GM12878 (cell line): ENCODE results near the gene RALGPS2. TPM values are rescaled to one million over a fixed set of nuclear protein-coding genes. Genes with fewer than 3 reads are reported as not detected.

Experiments used
- ATAC-seq: fragments of 200-7000 bp; cut with Tn5 transposase; 3 replicates; pipeline ENCODE4 v1.9.1; 2020; ENCODE audit warnings: mild to moderate bottlenecking, moderate library complexity
- BruUV-seq: library from RNA; stranded (reverse); fragments of 400-500 nt; replicated peaks from 2 replicates; lab custom pipeline; 2021; lab: Mats Ljungman, UMichigan
- CTCF ChIA-PET: fragments of 300-600 bp; sonication (Branson Sonifier 250); formaldehyde crosslinking; extraction: SDS; loops from one replicate; lab custom pipeline; 2021; ENCODE audit warnings: inconsistent platforms; lab: Yijun Ruan, JAX
- POLR2A ChIA-PET: fragments of 350-600 bp; formaldehyde crosslinking; extraction: SDS; loops from one replicate; lab custom pipeline; 2021; ENCODE audit warnings: inconsistent platforms; lab: Charles Lee
- RAD21 ChIA-PET: fragments of 300-600 bp; sonication (Branson Sonifier 250); formaldehyde crosslinking; loops from one replicate; lab custom pipeline; 2023; ENCODE audit warnings: antibody characterized with exemption; ENCODE audit not compliant: unreplicated experiment; lab: Charles Lee
- SMC1A ChIA-PET: fragments of 300-600 bp; sonication (Branson Sonifier 250); formaldehyde crosslinking; loops from one replicate; lab custom pipeline; 2023; ENCODE audit not compliant: unreplicated experiment, uncharacterized antibody; lab: Charles Lee
- DNase-seq: peaks from one replicate; pipeline ENCODE4 v3.0.0-alpha.2; 2011; ENCODE audit warnings: low read depth, low spot score
- FAIRE-seq: peaks from 3 replicates; lab custom pipeline; 2011; peaks lifted over from hg19 to GRCh38; lab: Jason Lieb, UNC
- H2AFZ ChIP-seq: 2 replicates; pipeline ENCODE4 v1.6.0; 2011; ENCODE audit warnings: low read depth, low read length, control low read depth; ENCODE audit not compliant: control insufficient read depth
- H3K27ac ChIP-seq: 2 replicates; pipeline ENCODE4 v1.5.1; 2011; ENCODE audit warnings: control low read depth; ENCODE audit not compliant: control insufficient read depth, insufficient read depth
- H3K27me3 ChIP-seq, 2 experiments: replicated peaks in 1 of 2; 2 replicates each; pipeline versions ENCODE4 v1.6.0 to v1.6.1; 2011; ENCODE audit warnings: low read length in 1 of 2; ENCODE audit not compliant: control insufficient read depth in 2 of 2, insufficient read depth in 2 of 2
- H3K36me3 ChIP-seq, 2 experiments: 2 replicates each; pipeline ENCODE4 v1.5.1; 2011; ENCODE audit warnings: low read length in 1 of 2; ENCODE audit not compliant: control insufficient read depth in 2 of 2, insufficient read depth in 2 of 2
- H3K4me1 ChIP-seq: 2 replicates; pipeline ENCODE4 v1.6.1; 2011; ENCODE audit warnings: mild to moderate bottlenecking, low read length, moderate library complexity, mixed read lengths; ENCODE audit not compliant: control insufficient read depth, insufficient read depth
- H3K4me2 ChIP-seq: 2 replicates; pipeline ENCODE4 v1.6.0; 2011; ENCODE audit warnings: control low read depth; ENCODE audit not compliant: control insufficient read depth, insufficient read depth
- H3K4me3 ChIP-seq: fragments of 200-600 bp; sonication (generic); 2 replicates; pipeline ENCODE4 v1.5.1; 2016
- H3K79me2 ChIP-seq: 2 replicates; pipeline ENCODE4 v1.6.0; 2011; ENCODE audit warnings: low read length; ENCODE audit not compliant: control insufficient read depth, insufficient read depth
- H3K9ac ChIP-seq: 2 replicates; pipeline ENCODE4 v1.8.0; 2011; ENCODE audit warnings: low read length, control low read depth, mixed read lengths; ENCODE audit not compliant: control insufficient read depth, insufficient read depth
- H3K9me3 ChIP-seq: replicated peaks from 3 replicates; pipeline ENCODE4 v1.5.1; 2011; ENCODE audit warnings: mild to moderate bottlenecking, low read length; ENCODE audit not compliant: control insufficient read depth, insufficient read depth
- H4K20me1 ChIP-seq: 2 replicates; pipeline ENCODE4 v1.6.0; 2011; ENCODE audit not compliant: control insufficient read depth, insufficient read depth
- BHLHE40 ChIP-seq, 2 experiments: fragments of 450-650 bp in 1 of 2; IDR thresholded peaks; 2 replicates each; pipeline ENCODE4 v1.6.1; 2011 to 2017; ENCODE audit warnings: low read depth in 2 of 2, borderline replicate concordance in 1 of 2, improper control_type of control experiment in 1 of 2, low read length in 1 of 2, mild to moderate bottlenecking in 1 of 2
- DPF2 ChIP-seq: fragments of 450-650 bp; IDR thresholded peaks from 2 replicates; pipeline ENCODE4 v1.6.1; 2017; ENCODE audit warnings: mild to moderate bottlenecking
- IKZF1 ChIP-seq: fragments of 450-650 bp; conservative IDR thresholded peaks from 2 replicates; pipeline ENCODE4 v1.6.1; 2017; ENCODE audit warnings: antibody characterized with exemption, mild to moderate bottlenecking
- KAT2A ChIP-seq: conservative IDR thresholded peaks from 2 replicates; pipeline ENCODE4 v1.6.1; 2011; ENCODE audit warnings: low read depth, low read length; ENCODE audit not compliant: control insufficient read depth
- KDM1A ChIP-seq: fragments of 200-600 bp; sonication (generic); IDR thresholded peaks from 2 replicates; pipeline ENCODE4 v1.6.1; 2016; ENCODE audit warnings: borderline replicate concordance
- KLF5 ChIP-seq: fragments of 450-650 bp; IDR thresholded peaks from 2 replicates; pipeline ENCODE4 v1.6.1; 2014; ENCODE audit warnings: mild to moderate bottlenecking; ENCODE audit not compliant: partially characterized antibody
- NFYB ChIP-seq: IDR thresholded peaks from 2 replicates; pipeline ENCODE4 v1.6.1; 2011; ENCODE audit warnings: low read depth, mild to moderate bottlenecking, low read length, improper control_type of control experiment, moderate library complexity; ENCODE audit not compliant: insufficient read depth
- NR2F1 ChIP-seq: fragments of 450-650 bp; conservative IDR thresholded peaks from 2 replicates; pipeline ENCODE4 v1.6.1; 2017; ENCODE audit warnings: mild to moderate bottlenecking
- RAD51 ChIP-seq: fragments of 450-650 bp; IDR thresholded peaks from 2 replicates; pipeline ENCODE4 v1.6.1; 2016; ENCODE audit warnings: moderate library complexity, mild to moderate bottlenecking, inconsistent platforms
- ZBTB40 ChIP-seq: fragments of 450-650 bp; IDR thresholded peaks from 2 replicates; pipeline ENCODE4 v1.6.1; 2016; ENCODE audit warnings: mild to moderate bottlenecking, moderate library complexity, borderline replicate concordance
- ZSCAN29 ChIP-seq: fragments of 450-650 bp; IDR thresholded peaks from 2 replicates; pipeline ENCODE4 v1.6.1; 2017; ENCODE audit warnings: mild to moderate bottlenecking, moderate library complexity
- WGBS: methylation state at CpG from one replicate; pipeline ENCODE4 v1.1.6; 2016; ENCODE audit warnings: low lambda C conversion rate; ENCODE audit not compliant: insufficient replicate concordance, insufficient coverage; ENCODE audit errors: missing lambda C conversion rate; 5-methylcytosine and 5-hydroxymethylcytosine counted together
- in situ Hi-C: fragments of 300-500 bp; cut with MboI; formaldehyde crosslinking; loops from 9 replicates; pipeline ENCODE4 v1.14.3; 2018; ENCODE audit warnings: mixed read lengths
- intact Hi-C: fragments of 100-400 bp; cut with micrococcal nuclease; formaldehyde crosslinking; loops from one replicate; pipeline ENCODE4 v1.14.2; 2022; ENCODE audit not compliant: unreplicated experiment
- polyA plus RNA-seq, 11 experiments: library from polyadenylated mRNA; depleted of rRNA in 4 of 11; unstranded in 6 of 11; stranded (reverse) in 5 of 11; fragments of >200 nt; fragmentation: Nextera tagmentation in 4 of 11; fragmentation: Illumina TruSeq in 1 of 11; extraction: Ambion mirVana in 4 of 11; extraction: Trizol in 1 of 11; gene quantifications; 1 replicate in 1 of 11; 2 replicates in 10 of 11; pipeline versions ENCODE4 v1.2.1 to v1.2.3, GENCODE V29; 2011 to 2016; ENCODE audit warnings: inconsistent platforms in 2 of 11, missing spikeins in 2 of 11, low read depth in 1 of 11
- total RNA-seq, 4 experiments: library from RNA; depleted of rRNA in 3 of 4; stranded (reverse); fragments of >200 nt in 3 of 4; fragmentation: Illumina TruSeq in 1 of 4; extraction: Trizol in 1 of 4; gene quantifications; 2 replicates each; pipeline versions ENCODE4 v1.2.1 to v1.2.3, GENCODE V29; 2013 to 2021
- TF ChIP-seq, protein P1 (sequence below): fragments of 450-650 bp; IDR thresholded peaks from 2 replicates; pipeline ENCODE4 v1.6.1; 2017; ENCODE audit warnings: mild to moderate bottlenecking, moderate library complexity
- TF ChIP-seq, protein P2 (sequence below): IDR thresholded peaks from 2 replicates; pipeline ENCODE4 v1.6.1; 2012; ENCODE audit warnings: mild to moderate bottlenecking, low read depth, low read length

The RALGPS2 gene
- total and polyA plus RNA-seq, 10 of the 15 experiments (the other 5 are each of a cell fraction or from before 2014, with no cell fraction given): 0.08 to 3.7 (median 0.50) TPM

- ChIA-PET CTCF (interaction anchor here (0.6 to 1.6 kb wide), 2 partner anchors 33 to 215 kb away, joined by 3 read pairs; no protein-coding TSS in a partner anchor), POLR2A (no interaction called here)
- DNase-seq: no peak
- TF ChIP-seq, protein P1, sequence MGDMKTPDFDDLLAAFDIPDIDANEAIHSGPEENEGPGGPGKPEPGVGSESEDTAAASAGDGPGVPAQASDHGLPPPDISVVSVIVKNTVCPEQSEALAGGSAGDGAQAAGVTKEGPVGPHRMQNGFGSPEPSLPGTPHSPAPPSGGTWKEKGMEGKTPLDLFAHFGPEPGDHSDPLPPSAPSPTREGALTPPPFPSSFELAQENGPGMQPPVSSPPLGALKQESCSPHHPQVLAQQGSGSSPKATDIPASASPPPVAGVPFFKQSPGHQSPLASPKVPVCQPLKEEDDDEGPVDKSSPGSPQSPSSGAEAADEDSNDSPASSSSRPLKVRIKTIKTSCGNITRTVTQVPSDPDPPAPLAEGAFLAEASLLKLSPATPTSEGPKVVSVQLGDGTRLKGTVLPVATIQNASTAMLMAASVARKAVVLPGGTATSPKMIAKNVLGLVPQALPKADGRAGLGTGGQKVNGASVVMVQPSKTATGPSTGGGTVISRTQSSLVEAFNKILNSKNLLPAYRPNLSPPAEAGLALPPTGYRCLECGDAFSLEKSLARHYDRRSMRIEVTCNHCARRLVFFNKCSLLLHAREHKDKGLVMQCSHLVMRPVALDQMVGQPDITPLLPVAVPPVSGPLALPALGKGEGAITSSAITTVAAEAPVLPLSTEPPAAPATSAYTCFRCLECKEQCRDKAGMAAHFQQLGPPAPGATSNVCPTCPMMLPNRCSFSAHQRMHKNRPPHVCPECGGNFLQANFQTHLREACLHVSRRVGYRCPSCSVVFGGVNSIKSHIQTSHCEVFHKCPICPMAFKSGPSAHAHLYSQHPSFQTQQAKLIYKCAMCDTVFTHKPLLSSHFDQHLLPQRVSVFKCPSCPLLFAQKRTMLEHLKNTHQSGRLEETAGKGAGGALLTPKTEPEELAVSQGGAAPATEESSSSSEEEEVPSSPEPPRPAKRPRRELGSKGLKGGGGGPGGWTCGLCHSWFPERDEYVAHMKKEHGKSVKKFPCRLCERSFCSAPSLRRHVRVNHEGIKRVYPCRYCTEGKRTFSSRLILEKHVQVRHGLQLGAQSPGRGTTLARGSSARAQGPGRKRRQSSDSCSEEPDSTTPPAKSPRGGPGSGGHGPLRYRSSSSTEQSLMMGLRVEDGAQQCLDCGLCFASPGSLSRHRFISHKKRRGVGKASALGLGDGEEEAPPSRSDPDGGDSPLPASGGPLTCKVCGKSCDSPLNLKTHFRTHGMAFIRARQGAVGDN: no peak
- TF ChIP-seq KLF5 (no peak), KAT2A (no peak), ZBTB40 (no peak), NFYB (no peak), NR2F1 (no peak), RAD51 (no peak), DPF2 (no peak), IKZF1 (no peak), KDM1A (no peak), ZSCAN29 (no peak), BHLHE40 (IDR thresholded peaks at IDR 0.05; ENCODE audit: borderline replicate concordance in 1 of 2, low read depth in 2 of 2, low read length in 1 of 2) (no peak)
- TF ChIP-seq, protein P2, sequence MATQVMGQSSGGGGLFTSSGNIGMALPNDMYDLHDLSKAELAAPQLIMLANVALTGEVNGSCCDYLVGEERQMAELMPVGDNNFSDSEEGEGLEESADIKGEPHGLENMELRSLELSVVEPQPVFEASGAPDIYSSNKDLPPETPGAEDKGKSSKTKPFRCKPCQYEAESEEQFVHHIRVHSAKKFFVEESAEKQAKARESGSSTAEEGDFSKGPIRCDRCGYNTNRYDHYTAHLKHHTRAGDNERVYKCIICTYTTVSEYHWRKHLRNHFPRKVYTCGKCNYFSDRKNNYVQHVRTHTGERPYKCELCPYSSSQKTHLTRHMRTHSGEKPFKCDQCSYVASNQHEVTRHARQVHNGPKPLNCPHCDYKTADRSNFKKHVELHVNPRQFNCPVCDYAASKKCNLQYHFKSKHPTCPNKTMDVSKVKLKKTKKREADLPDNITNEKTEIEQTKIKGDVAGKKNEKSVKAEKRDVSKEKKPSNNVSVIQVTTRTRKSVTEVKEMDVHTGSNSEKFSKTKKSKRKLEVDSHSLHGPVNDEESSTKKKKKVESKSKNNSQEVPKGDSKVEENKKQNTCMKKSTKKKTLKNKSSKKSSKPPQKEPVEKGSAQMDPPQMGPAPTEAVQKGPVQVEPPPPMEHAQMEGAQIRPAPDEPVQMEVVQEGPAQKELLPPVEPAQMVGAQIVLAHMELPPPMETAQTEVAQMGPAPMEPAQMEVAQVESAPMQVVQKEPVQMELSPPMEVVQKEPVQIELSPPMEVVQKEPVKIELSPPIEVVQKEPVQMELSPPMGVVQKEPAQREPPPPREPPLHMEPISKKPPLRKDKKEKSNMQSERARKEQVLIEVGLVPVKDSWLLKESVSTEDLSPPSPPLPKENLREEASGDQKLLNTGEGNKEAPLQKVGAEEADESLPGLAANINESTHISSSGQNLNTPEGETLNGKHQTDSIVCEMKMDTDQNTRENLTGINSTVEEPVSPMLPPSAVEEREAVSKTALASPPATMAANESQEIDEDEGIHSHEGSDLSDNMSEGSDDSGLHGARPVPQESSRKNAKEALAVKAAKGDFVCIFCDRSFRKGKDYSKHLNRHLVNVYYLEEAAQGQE: no peak
These were observed 245.1 kb downstream of the RALGPS2 start for GRCh38 chr1:178970184-178970583.

More at GRCh38 chr1:178970184-178970583, 245.1 kb downstream of the RALGPS2 start:
- peaks cover 15% of the 10 kb centered on the region for H3K4me1 ChIP-seq
- ATAC-seq (no peak), FAIRE-seq (no peak)
- H3K27me3 ChIP-seq: no peaks in the 10 kb centered on the region
- intact Hi-C loops: no loop called here
- H3K4me2 ChIP-seq: no peak overlapping the region
- H3K79me2 ChIP-seq: no peaks in the 10 kb centered on the region
- H3K9me3 ChIP-seq: no peaks in the 10 kb centered on the region; the same call in 2 of the 3 replicates
- in situ Hi-C loops: no loop called here
- no peak overlapping the region for H2AFZ ChIP-seq
- no peak overlapping the region for H3K27ac ChIP-seq
- H3K36me3 ChIP-seq: no peaks in the 10 kb centered on the region
- H3K9ac ChIP-seq: no peak overlapping the region
- ChIA-PET RAD21 (no interaction called here), SMC1A (interaction anchor here (0.6 to 0.8 kb wide), 2 partner anchors 12 to 54 kb away, joined by 3 read pairs; no protein-coding TSS in a partner anchor)
- BruUV-seq: no TSS peak
- no peaks in the 10 kb centered on the region for H4K20me1 ChIP-seq
- WGBS: 45% methylated on average over 5 of the region's 5 CpGs
- no peak overlapping the region for H3K4me3 ChIP-seq
